GM12878 (cell line): ENCODE data around the gene IRAK2. TPM values are rescaled to one million over a fixed set of nuclear protein-coding genes. Genes with fewer than 3 reads are reported as not detected.

Experiments
- ATAC-seq: fragments of 200-7000 bp; cut with Tn5 transposase; 3 replicates; pipeline ENCODE4 v1.9.1; 2020; ENCODE audit warnings: mild to moderate bottlenecking, moderate library complexity
- BruUV-seq: library from RNA; stranded (reverse); fragments of 400-500 nt; replicated peaks from 2 replicates; lab custom pipeline; 2021; lab: Mats Ljungman, UMichigan
- CTCF ChIA-PET: fragments of 300-600 bp; sonication (Branson Sonifier 250); formaldehyde crosslinking; extraction: SDS; loops from one replicate; lab custom pipeline; 2021; ENCODE audit warnings: inconsistent platforms; lab: Yijun Ruan, JAX
- POLR2A ChIA-PET: fragments of 350-600 bp; formaldehyde crosslinking; extraction: SDS; loops from one replicate; lab custom pipeline; 2021; ENCODE audit warnings: inconsistent platforms; lab: Charles Lee
- RAD21 ChIA-PET: fragments of 300-600 bp; sonication (Branson Sonifier 250); formaldehyde crosslinking; loops from one replicate; lab custom pipeline; 2023; ENCODE audit warnings: antibody characterized with exemption; ENCODE audit not compliant: unreplicated experiment; lab: Charles Lee
- SMC1A ChIA-PET: fragments of 300-600 bp; sonication (Branson Sonifier 250); formaldehyde crosslinking; loops from one replicate; lab custom pipeline; 2023; ENCODE audit not compliant: unreplicated experiment, uncharacterized antibody; lab: Charles Lee
- DNase-seq: peaks from one replicate; pipeline ENCODE4 v3.0.0-alpha.2; 2011; ENCODE audit warnings: low read depth, low spot score
- FAIRE-seq: peaks from 3 replicates; lab custom pipeline; 2011; peaks lifted over from hg19 to GRCh38; lab: Jason Lieb, UNC
- H2AFZ ChIP-seq: 2 replicates; pipeline ENCODE4 v1.6.0; 2011; ENCODE audit warnings: low read depth, low read length, control low read depth; ENCODE audit not compliant: control insufficient read depth
- H3K27ac ChIP-seq: 2 replicates; pipeline ENCODE4 v1.5.1; 2011; ENCODE audit warnings: control low read depth; ENCODE audit not compliant: control insufficient read depth, insufficient read depth
- H3K27me3 ChIP-seq, 2 experiments: replicated peaks in 1 of 2; 2 replicates each; pipeline versions ENCODE4 v1.6.0 to v1.6.1; 2011; ENCODE audit warnings: low read length in 1 of 2; ENCODE audit not compliant: control insufficient read depth in 2 of 2, insufficient read depth in 2 of 2
- H3K36me3 ChIP-seq, 2 experiments: 2 replicates each; pipeline ENCODE4 v1.5.1; 2011; ENCODE audit warnings: low read length in 1 of 2; ENCODE audit not compliant: control insufficient read depth in 2 of 2, insufficient read depth in 2 of 2
- H3K4me1 ChIP-seq: 2 replicates; pipeline ENCODE4 v1.6.1; 2011; ENCODE audit warnings: mild to moderate bottlenecking, low read length, moderate library complexity, mixed read lengths; ENCODE audit not compliant: control insufficient read depth, insufficient read depth
- H3K4me2 ChIP-seq: 2 replicates; pipeline ENCODE4 v1.6.0; 2011; ENCODE audit warnings: control low read depth; ENCODE audit not compliant: control insufficient read depth, insufficient read depth
- H3K4me3 ChIP-seq: fragments of 200-600 bp; sonication (generic); 2 replicates; pipeline ENCODE4 v1.5.1; 2016
- H3K79me2 ChIP-seq: 2 replicates; pipeline ENCODE4 v1.6.0; 2011; ENCODE audit warnings: low read length; ENCODE audit not compliant: control insufficient read depth, insufficient read depth
- H3K9ac ChIP-seq: 2 replicates; pipeline ENCODE4 v1.8.0; 2011; ENCODE audit warnings: low read length, control low read depth, mixed read lengths; ENCODE audit not compliant: control insufficient read depth, insufficient read depth
- H3K9me3 ChIP-seq: replicated peaks from 3 replicates; pipeline ENCODE4 v1.5.1; 2011; ENCODE audit warnings: mild to moderate bottlenecking, low read length; ENCODE audit not compliant: control insufficient read depth, insufficient read depth
- H4K20me1 ChIP-seq: 2 replicates; pipeline ENCODE4 v1.6.0; 2011; ENCODE audit not compliant: control insufficient read depth, insufficient read depth
- FOS ChIP-seq: IDR thresholded peaks from 3 replicates; pipeline ENCODE4 v1.6.1; 2011; ENCODE audit warnings: borderline replicate concordance; ENCODE audit not compliant: insufficient read length; ENCODE audit errors: extremely low read depth
- POLR2A ChIP-seq: IDR thresholded peaks from 2 replicates; pipeline ENCODE4 v1.6.1; 2011; ENCODE audit warnings: low read depth, mild to moderate bottlenecking, low read length
- WGBS: methylation state at CpG from one replicate; pipeline ENCODE4 v1.1.6; 2016; ENCODE audit warnings: low lambda C conversion rate; ENCODE audit not compliant: insufficient replicate concordance, insufficient coverage; ENCODE audit errors: missing lambda C conversion rate; 5-methylcytosine and 5-hydroxymethylcytosine counted together
- in situ Hi-C: fragments of 300-500 bp; cut with MboI; formaldehyde crosslinking; loops from 9 replicates; pipeline ENCODE4 v1.14.3; 2018; ENCODE audit warnings: mixed read lengths
- intact Hi-C: fragments of 100-400 bp; cut with micrococcal nuclease; formaldehyde crosslinking; loops from one replicate; pipeline ENCODE4 v1.14.2; 2022; ENCODE audit not compliant: unreplicated experiment
- polyA plus RNA-seq, 11 experiments: library from polyadenylated mRNA; depleted of rRNA in 4 of 11; unstranded in 6 of 11; stranded (reverse) in 5 of 11; fragments of >200 nt; fragmentation: Nextera tagmentation in 4 of 11; fragmentation: Illumina TruSeq in 1 of 11; extraction: Ambion mirVana in 4 of 11; extraction: Trizol in 1 of 11; gene quantifications; 1 replicate in 1 of 11; 2 replicates in 10 of 11; pipeline versions ENCODE4 v1.2.1 to v1.2.3, GENCODE V29; 2011 to 2016; ENCODE audit warnings: inconsistent platforms in 2 of 11, missing spikeins in 2 of 11, low read depth in 1 of 11
- total RNA-seq, 4 experiments: library from RNA; depleted of rRNA in 3 of 4; stranded (reverse); fragments of >200 nt in 3 of 4; fragmentation: Illumina TruSeq in 1 of 4; extraction: Trizol in 1 of 4; gene quantifications; 2 replicates each; pipeline versions ENCODE4 v1.2.1 to v1.2.3, GENCODE V29; 2013 to 2021
- TF ChIP-seq, protein P1 (sequence below): fragments of 150-350 bp; IDR thresholded peaks from 2 replicates; pipeline ENCODE4 v1.6.1; 2014; ENCODE audit warnings: mild to moderate bottlenecking, low read depth, low read length
- TF ChIP-seq, protein P2 (sequence below): fragments of 450-650 bp; IDR thresholded peaks from 2 replicates; pipeline ENCODE4 v1.6.1; 2017; ENCODE audit warnings: low read depth, mild to moderate bottlenecking, moderate library complexity
- TF ChIP-seq, protein P3 (sequence below): IDR thresholded peaks from 2 replicates; pipeline ENCODE4 v1.6.1; 2011; ENCODE audit warnings: low read depth, mild to moderate bottlenecking, low read length, moderate library complexity, borderline replicate concordance; ENCODE audit errors: extremely low read depth

IRAK2 gene
- total and polyA plus RNA-seq, 10 of the 15 experiments (the other 5 are each of a cell fraction or from before 2014, with no cell fraction given), result 0.48 to 5.7 (median 4.5) TPM

DNA sequence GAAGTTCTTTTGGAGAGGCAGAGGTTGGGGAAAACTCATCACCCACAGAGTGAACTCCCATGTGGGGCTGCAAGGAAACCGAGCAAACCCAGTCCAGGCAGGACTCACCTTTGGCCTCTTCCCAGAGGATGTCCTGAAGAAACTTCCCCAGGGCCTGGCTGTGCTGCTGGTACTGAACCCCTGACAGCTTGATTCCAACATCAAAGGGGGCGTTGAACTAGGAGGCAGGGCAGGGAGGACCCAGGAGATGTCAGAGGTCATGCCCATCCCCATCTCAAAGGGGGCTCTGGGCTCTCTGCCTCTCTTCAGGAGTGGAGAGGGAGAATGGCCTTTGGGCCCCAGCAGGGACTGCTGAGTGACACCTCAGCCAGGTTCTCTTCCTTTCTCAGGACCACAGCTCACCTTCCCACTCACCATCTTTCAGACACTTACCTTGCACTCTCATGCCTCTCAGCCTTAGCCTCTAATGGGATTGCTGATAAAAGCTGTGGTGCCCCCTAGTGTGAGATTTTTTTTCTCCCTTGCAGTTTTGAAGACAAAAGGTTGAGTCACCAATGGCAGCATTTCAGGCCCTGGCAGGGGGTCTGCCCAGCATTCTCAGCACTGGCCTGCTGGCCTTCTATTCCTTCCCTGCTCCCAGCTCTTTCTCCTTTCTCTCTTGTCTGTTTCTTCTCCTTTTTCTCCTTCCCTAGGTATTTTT lies 122.0 kb downstream of the IRAK2 start:
- Histone ChIP-seq H3K4me1 (peaks cover 7% of the 10 kb centered on the region; the same call in 1 of the 2 replicates), H3K4me3 (no peak overlapping the region), H3K79me2 (no peaks in the 10 kb centered on the region), H4K20me1 (no peaks in the 10 kb centered on the region; the same call in 1 of the 2 replicates), H3K9me3 (no peaks in the 10 kb centered on the region), H3K9ac (no peak overlapping the region), H3K27ac (no peak overlapping the region), H3K36me3 (peaks cover 8 to 14% of the 10 kb centered on the region in 2 experiments), H3K27me3 (no peaks in the 10 kb centered on the region), H3K4me2 (no peak overlapping the region), H2AFZ (no peak overlapping the region)
- CTCF ChIA-PET, result interaction anchor here (0.8 kb wide), 1 partner anchor 352 kb away, joined by 4 read pairs; no protein-coding TSS in a partner anchor
- DNase-seq (no peak), FAIRE-seq (no peak), ATAC-seq (no peak)
- POLR2A ChIA-PET, result interaction anchor here (0.5 to 0.7 kb wide), 2 partner anchors 21 to 34 kb away, joined by 3 to 4 read pairs; no protein-coding TSS in a partner anchor
- RAD21 ChIA-PET, result no interaction called here
- BruUV-seq, result no TSS peak
- WGBS, result 100% methylated on average over 2 of the region's 2 CpGs
- intact Hi-C loops, result no loop called here
- SMC1A ChIA-PET, result interaction anchor here (1.6 kb wide), 1 partner anchor 12 kb away, joined by 4 read pairs; no protein-coding TSS in a partner anchor
- in situ Hi-C loops, result no loop called here
- TF ChIP-seq, protein P1, sequence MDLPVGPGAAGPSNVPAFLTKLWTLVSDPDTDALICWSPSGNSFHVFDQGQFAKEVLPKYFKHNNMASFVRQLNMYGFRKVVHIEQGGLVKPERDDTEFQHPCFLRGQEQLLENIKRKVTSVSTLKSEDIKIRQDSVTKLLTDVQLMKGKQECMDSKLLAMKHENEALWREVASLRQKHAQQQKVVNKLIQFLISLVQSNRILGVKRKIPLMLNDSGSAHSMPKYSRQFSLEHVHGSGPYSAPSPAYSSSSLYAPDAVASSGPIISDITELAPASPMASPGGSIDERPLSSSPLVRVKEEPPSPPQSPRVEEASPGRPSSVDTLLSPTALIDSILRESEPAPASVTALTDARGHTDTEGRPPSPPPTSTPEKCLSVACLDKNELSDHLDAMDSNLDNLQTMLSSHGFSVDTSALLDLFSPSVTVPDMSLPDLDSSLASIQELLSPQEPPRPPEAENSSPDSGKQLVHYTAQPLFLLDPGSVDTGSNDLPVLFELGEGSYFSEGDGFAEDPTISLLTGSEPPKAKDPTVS, result no peak
- TF ChIP-seq FOS (no peak), POLR2A (peak; percentile 26; the same call in 1 of the 2 replicates)
- TF ChIP-seq, protein P2, sequence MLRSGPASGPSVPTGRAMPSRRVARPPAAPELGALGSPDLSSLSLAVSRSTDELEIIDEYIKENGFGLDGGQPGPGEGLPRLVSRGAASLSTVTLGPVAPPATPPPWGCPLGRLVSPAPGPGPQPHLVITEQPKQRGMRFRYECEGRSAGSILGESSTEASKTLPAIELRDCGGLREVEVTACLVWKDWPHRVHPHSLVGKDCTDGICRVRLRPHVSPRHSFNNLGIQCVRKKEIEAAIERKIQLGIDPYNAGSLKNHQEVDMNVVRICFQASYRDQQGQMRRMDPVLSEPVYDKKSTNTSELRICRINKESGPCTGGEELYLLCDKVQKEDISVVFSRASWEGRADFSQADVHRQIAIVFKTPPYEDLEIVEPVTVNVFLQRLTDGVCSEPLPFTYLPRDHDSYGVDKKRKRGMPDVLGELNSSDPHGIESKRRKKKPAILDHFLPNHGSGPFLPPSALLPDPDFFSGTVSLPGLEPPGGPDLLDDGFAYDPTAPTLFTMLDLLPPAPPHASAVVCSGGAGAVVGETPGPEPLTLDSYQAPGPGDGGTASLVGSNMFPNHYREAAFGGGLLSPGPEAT, result no peak
- TF ChIP-seq, protein P3, sequence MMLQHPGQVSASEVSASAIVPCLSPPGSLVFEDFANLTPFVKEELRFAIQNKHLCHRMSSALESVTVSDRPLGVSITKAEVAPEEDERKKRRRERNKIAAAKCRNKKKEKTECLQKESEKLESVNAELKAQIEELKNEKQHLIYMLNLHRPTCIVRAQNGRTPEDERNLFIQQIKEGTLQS, result no peak
